Ishikawa (cell line): ENCODE data around the gene NPM3.

ENCODE experiments used
- CEBPB ChIP-seq: IDR thresholded peaks from 2 replicates; pipeline ENCODE4 v1.6.1; 2012
- CREB1 ChIP-seq: IDR thresholded peaks from 2 replicates; pipeline ENCODE4 v1.6.1; 2012; ENCODE audit warnings: low read depth
- EP300 ChIP-seq: IDR thresholded peaks from 2 replicates; pipeline ENCODE4 v1.6.1; 2012; ENCODE audit warnings: borderline replicate concordance
- FOXM1 ChIP-seq: IDR thresholded peaks from 2 replicates; pipeline ENCODE4 v1.6.1; 2012; ENCODE audit warnings: low read depth, borderline replicate concordance
- NFIC ChIP-seq: IDR thresholded peaks from 2 replicates; pipeline ENCODE4 v1.6.1; 2012
- RAD21 ChIP-seq: IDR thresholded peaks from 2 replicates; pipeline ENCODE4 v1.6.1; 2012; ENCODE audit warnings: low read depth
- TCF12 ChIP-seq: IDR thresholded peaks from 2 replicates; pipeline ENCODE4 v1.6.1; 2012; ENCODE audit warnings: low read depth
- TEAD4 ChIP-seq: IDR thresholded peaks from 2 replicates; pipeline ENCODE4 v1.6.1; 2012
- YY1 ChIP-seq: IDR thresholded peaks from 2 replicates; pipeline ENCODE4 v1.6.1; 2012; ENCODE audit warnings: low read depth
- TF ChIP-seq, protein P1 (sequence below): IDR thresholded peaks from 2 replicates; pipeline ENCODE4 v1.6.1; 2012; ENCODE audit warnings: low read depth, mild to moderate bottlenecking
- TF ChIP-seq, protein P2 (sequence below): IDR thresholded peaks from 2 replicates; pipeline ENCODE4 v1.6.1; 2012

The NPM3 gene

GRCh38 chr10:101745074-101745696 is 38.1 kb downstream of the NPM3 start:
- TF ChIP-seq EP300 (no peak), NFIC (no peak)

- no peak for TF ChIP-seq CREB1
- no peak for TF ChIP-seq TEAD4
Observed at GRCh38 chr10:101744267-101744666, 39.0 kb downstream of the NPM3 start.

GRCh38 chr10:101741938-101742337 is 41.3 kb downstream of the NPM3 start:
- no peak for TF ChIP-seq RAD21
- no peak for TF ChIP-seq CEBPB
- TF ChIP-seq FOXM1: no peak
- TF ChIP-seq, protein P1, sequence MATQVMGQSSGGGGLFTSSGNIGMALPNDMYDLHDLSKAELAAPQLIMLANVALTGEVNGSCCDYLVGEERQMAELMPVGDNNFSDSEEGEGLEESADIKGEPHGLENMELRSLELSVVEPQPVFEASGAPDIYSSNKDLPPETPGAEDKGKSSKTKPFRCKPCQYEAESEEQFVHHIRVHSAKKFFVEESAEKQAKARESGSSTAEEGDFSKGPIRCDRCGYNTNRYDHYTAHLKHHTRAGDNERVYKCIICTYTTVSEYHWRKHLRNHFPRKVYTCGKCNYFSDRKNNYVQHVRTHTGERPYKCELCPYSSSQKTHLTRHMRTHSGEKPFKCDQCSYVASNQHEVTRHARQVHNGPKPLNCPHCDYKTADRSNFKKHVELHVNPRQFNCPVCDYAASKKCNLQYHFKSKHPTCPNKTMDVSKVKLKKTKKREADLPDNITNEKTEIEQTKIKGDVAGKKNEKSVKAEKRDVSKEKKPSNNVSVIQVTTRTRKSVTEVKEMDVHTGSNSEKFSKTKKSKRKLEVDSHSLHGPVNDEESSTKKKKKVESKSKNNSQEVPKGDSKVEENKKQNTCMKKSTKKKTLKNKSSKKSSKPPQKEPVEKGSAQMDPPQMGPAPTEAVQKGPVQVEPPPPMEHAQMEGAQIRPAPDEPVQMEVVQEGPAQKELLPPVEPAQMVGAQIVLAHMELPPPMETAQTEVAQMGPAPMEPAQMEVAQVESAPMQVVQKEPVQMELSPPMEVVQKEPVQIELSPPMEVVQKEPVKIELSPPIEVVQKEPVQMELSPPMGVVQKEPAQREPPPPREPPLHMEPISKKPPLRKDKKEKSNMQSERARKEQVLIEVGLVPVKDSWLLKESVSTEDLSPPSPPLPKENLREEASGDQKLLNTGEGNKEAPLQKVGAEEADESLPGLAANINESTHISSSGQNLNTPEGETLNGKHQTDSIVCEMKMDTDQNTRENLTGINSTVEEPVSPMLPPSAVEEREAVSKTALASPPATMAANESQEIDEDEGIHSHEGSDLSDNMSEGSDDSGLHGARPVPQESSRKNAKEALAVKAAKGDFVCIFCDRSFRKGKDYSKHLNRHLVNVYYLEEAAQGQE: no peak
- TF ChIP-seq, protein P2, sequence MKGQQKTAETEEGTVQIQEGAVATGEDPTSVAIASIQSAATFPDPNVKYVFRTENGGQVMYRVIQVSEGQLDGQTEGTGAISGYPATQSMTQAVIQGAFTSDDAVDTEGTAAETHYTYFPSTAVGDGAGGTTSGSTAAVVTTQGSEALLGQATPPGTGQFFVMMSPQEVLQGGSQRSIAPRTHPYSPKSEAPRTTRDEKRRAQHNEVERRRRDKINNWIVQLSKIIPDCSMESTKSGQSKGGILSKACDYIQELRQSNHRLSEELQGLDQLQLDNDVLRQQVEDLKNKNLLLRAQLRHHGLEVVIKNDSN: no peak

- TF ChIP-seq TCF12 (no peak), YY1 (no peak), FOXM1 (no peak), CREB1 (no peak), TEAD4 (no peak), CEBPB (no peak), RAD21 (no peak)
- TF ChIP-seq, protein P2: no peak
- TF ChIP-seq, protein P1: no peak
Observed at GRCh38 chr10:101736666-101737065, 46.6 kb downstream of the NPM3 start.

DNA sequence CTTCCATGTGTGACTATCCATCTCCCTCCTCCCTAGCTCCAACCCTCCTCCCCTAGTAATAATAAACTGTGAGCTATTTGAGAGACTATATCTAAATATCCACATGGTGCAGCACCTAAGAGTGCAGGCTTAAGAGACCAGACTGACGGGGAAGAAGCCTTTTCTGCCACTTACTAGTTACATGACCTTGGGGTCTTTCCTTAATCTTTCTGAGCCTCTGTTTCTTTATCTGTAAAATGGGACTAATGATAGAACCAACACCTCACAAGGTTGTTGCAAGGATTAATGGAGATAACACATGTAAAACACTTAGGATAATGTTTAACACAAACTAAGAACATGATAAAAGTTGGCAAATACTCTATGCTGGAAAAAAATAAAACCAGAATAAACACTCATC is 51.1 kb downstream of the NPM3 start:
- TF ChIP-seq FOXM1 (no peak), CEBPB (no peak)
